Natural killer cell treated with Interleukin-12 subunit alpha and Interleukin-12 subunit beta and Interleukin-15 and Interleukin-18, amount 100 ng/mL, for 72 hours (primary cell): ENCODE measurements around the gene LZTS2. TPM values are rescaled to one million over a fixed set of nuclear protein-coding genes. Genes with fewer than 3 reads are reported as not detected.

Source experiments
- ATAC-seq, 2 donors: fragments of 150-1000 bp; cut with Tn5 transposase in 1 of 2; sonication (Bioruptor Pico), chemical (Tn5 transposase) in 1 of 2; 2 replicates each; pipeline ENCODE4 v1.10.0; 2021
- DNase-seq: peaks from one replicate; pipeline ENCODE4 v3.0.0; 2022; ENCODE audit warnings: low spot score
- H3K27ac Mint-ChIP-seq, 2 donors: 1 replicate in 1 of 2; 2 replicates in 1 of 2; pipeline ENCODE4 v1.8.0; 2022; ENCODE audit warnings: mixed read lengths in 2 of 2, mild to moderate bottlenecking in 1 of 2, moderate library complexity in 1 of 2
- H3K27me3 Mint-ChIP-seq, 2 donors: 1 replicate in 1 of 2; 2 replicates in 1 of 2; pipeline ENCODE4 v1.8.0; 2022; ENCODE audit warnings: mixed read lengths in 2 of 2
- H3K36me3 Mint-ChIP-seq: one replicate; pipeline ENCODE4 v1.8.0; 2022; ENCODE audit warnings: mixed read lengths
- H3K4me1 Mint-ChIP-seq, 2 donors: 1 replicate in 1 of 2; 2 replicates in 1 of 2; pipeline ENCODE4 v1.8.0; 2022; ENCODE audit warnings: low read depth in 2 of 2, mixed read lengths in 2 of 2, mild to moderate bottlenecking in 1 of 2
- H3K4me3 Mint-ChIP-seq: one replicate; pipeline ENCODE4 v1.8.0; 2022; ENCODE audit warnings: mixed read lengths
- H3K9me3 Mint-ChIP-seq: 2 replicates; pipeline ENCODE4 v1.8.0; 2022; ENCODE audit warnings: mixed read lengths
- total RNA-seq, 2 donors: library from RNA; stranded (reverse); gene quantifications; one replicate each; pipeline ENCODE4 v1.2.3, GENCODE V29; 2022

The LZTS2 gene
- total RNA-seq, 2 donors from 2014 or later: 6.2 to 6.4 TPM

DNA sequence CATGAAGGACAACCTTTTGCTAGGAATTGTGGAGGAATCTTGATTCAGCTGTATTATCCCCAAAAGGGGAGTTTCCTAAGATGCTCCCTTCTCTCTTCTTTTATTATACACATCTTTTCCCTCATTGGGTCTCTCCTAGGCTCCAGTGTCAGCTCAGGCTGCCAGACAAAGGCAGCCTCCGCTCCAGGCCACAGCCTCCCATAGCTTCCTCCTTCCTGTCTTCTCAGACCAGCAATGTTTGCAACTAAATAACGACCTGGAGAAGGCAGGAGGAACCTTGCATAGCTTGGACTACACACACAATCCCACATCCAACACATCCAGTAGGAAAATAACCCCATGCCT lies 43.7 kb downstream of the LZTS2 start:
- Mint-ChIP-seq H3K27me3 (peaks cover 19 to 20% of the 10 kb centered on the region in 2 donors), H3K9me3 (no peaks in the 10 kb centered on the region), H3K4me1 (peaks cover 26 to 27% of the 10 kb centered on the region in 2 donors), H3K36me3 (peaks cover 6% of the 10 kb centered on the region), H3K4me3 (peak overlapping the region; percentile 96), H3K27ac (peak overlapping the region; percentile 91 to 93)
- DNase-seq (no peak), ATAC-seq (no peak)

GRCh38 chr10:101044117-101044516 lies 44.5 kb downstream of the LZTS2 start:
- DNase-seq: no peak
- peaks cover 6% of the 10 kb centered on the region for H3K36me3 Mint-ChIP-seq
- H3K4me3 Mint-ChIP-seq: peak overlapping the region; percentile 96
- peak overlapping the region in 1 of 2 donors; percentile 91 for H3K27ac Mint-ChIP-seq
- H3K27me3 Mint-ChIP-seq: peaks cover 26 to 28% of the 10 kb centered on the region in 2 donors
- H3K9me3 Mint-ChIP-seq: no peaks in the 10 kb centered on the region
- H3K4me1 Mint-ChIP-seq: peaks cover 33 to 34% of the 10 kb centered on the region in 2 donors
- ATAC-seq: no peak

GRCh38 chr10:101046332-101047238 lies 47.0 kb downstream of the LZTS2 start:
- DNase-seq: no peak
- Mint-ChIP-seq H3K9me3 (no peaks in the 10 kb centered on the region), H3K27ac (no peak overlapping the region), H3K4me3 (no peak overlapping the region), H3K4me1 (peaks cover 40 to 44% of the 10 kb centered on the region in 2 donors), H3K27me3 (peaks cover 36 to 48% of the 10 kb centered on the region in 2 donors), H3K36me3 (peaks cover 6% of the 10 kb centered on the region)
- no peak for ATAC-seq

DNA sequence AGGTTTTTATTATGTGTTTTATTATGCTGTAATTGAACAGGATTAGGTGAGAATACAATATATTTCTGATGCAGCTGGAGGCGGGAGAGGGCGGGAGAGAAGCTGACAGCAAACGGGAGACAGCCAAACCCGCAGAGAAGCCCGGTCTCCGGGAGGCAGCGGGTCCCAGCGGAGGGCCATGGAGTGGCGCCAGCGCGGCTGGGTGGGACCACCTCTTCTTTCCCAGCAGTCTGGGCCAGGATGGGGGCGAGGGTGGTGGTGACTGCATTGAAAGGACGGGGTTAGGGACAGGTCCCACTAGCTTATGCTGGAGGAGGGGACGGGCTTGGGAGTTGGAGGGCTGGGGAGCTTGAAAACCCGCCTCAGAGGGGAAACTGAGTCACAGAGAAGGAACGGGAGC lies 47.7 kb downstream of the LZTS2 start:
- Mint-ChIP-seq H3K9me3 (no peaks in the 10 kb centered on the region), H3K36me3 (peaks cover 6% of the 10 kb centered on the region), H3K27ac (no peak overlapping the region), H3K4me3 (no peak overlapping the region), H3K27me3 (peaks cover 36 to 48% of the 10 kb centered on the region in 2 donors), H3K4me1 (peaks cover 33 to 38% of the 10 kb centered on the region in 2 donors)
- ATAC-seq: no peak
- no peak for DNase-seq

DNA sequence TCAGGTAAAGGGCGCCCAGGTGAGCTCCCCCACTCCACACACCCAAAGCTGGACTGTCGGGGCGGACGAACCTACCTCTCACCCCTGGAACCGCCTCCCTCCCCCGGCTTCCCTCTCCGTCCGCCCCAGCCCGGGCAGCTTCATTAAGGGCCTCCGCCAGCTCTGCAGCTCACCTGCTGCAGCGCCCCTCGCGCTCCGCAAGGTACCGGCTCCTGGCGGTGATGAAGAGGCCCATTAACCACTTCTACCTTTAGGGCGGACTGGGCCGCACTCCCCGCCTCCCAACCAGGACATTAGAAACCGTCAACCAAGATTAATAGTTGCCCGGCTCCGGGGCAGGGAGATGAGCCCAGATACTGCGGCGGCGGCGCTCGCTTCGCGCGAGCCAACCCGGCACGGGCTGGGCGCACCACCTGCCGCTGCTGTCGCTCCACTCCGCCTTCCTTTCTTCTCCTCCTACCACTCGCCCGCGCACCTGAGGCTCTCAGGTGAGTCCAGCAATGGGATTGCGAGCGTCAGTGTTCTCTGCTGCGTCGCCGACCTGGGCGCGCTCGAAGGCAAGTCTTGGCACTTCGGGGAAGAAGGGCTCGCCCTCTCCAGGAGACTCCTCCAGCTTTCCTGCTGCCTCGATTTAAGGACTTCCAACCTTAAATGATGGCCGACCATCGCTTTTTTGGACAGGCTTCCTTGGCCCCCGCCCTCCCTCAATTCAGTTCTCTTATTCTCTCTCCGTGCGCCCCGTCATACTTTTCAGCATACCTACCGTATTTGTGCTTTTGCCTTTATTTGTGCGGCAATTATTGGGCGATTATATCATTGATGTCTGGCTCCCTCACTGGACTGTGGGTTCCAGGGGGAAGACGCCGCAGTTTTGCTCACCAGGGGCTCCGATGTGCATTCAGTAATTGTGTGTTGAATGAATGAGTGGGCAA lies 48.6 kb downstream of the LZTS2 start:
- H3K36me3 Mint-ChIP-seq: peaks cover 6% of the 10 kb centered on the region
- H3K27me3 Mint-ChIP-seq: peaks cover 36 to 48% of the 10 kb centered on the region in 2 donors
- H3K4me3 Mint-ChIP-seq: no peak overlapping the region
- H3K27ac Mint-ChIP-seq: no peak overlapping the region
- H3K4me1 Mint-ChIP-seq: peaks cover 24 to 28% of the 10 kb centered on the region in 2 donors
- no peak for DNase-seq
- no peaks in the 10 kb centered on the region for H3K9me3 Mint-ChIP-seq
- ATAC-seq: no peak

GRCh38 chr10:101050208-101051069 lies 50.8 kb downstream of the LZTS2 start:
- H3K27me3 Mint-ChIP-seq: peaks cover 32 to 48% of the 10 kb centered on the region in 2 donors

GRCh38 chr10:101052285-101052684 lies 52.7 kb downstream of the LZTS2 start:
- Mint-ChIP-seq H3K36me3 (no peaks in the 10 kb centered on the region), H3K4me3 (no peak overlapping the region), H3K27me3 (peaks cover 24 to 34% of the 10 kb centered on the region in 2 donors), H3K27ac (no peak overlapping the region), H3K9me3 (no peaks in the 10 kb centered on the region), H3K4me1 (peaks cover 18 to 22% of the 10 kb centered on the region in 2 donors)
- ATAC-seq (no peak), DNase-seq (no peak)

More at GRCh38 chr10:101050208-101051069, 50.8 kb downstream of the LZTS2 start:
- Mint-ChIP-seq H3K9me3 (no peaks in the 10 kb centered on the region), H3K36me3 (peaks cover 6% of the 10 kb centered on the region), H3K4me1 (peaks cover 18 to 22% of the 10 kb centered on the region in 2 donors), H3K4me3 (peak overlapping the region; percentile 43), H3K27ac (no peak overlapping the region)
- DNase-seq (peak; percentile 77), ATAC-seq (peak; percentile 83 to 84)

- ATAC-seq: no peak
- H3K27me3 Mint-ChIP-seq: peaks cover 15 to 26% of the 10 kb centered on the region in 2 donors
- DNase-seq: no peak
These were observed 53.9 kb downstream of the LZTS2 start for GRCh38 chr10:101053516-101053915.

GRCh38 chr10:101054351-101054750 lies 54.7 kb downstream of the LZTS2 start:
- Mint-ChIP-seq H3K4me1 (peaks cover 11 to 15% of the 10 kb centered on the region in 2 donors), H3K27me3 (peaks cover 10 to 18% of the 10 kb centered on the region in 2 donors), H3K27ac (no peak overlapping the region), H3K36me3 (no peaks in the 10 kb centered on the region), H3K9me3 (no peaks in the 10 kb centered on the region), H3K4me3 (no peak overlapping the region)
- DNase-seq (no peak), ATAC-seq (no peak)

More at GRCh38 chr10:101053516-101053915, 53.9 kb downstream of the LZTS2 start:
- H3K27ac Mint-ChIP-seq: no peak overlapping the region
- H3K4me1 Mint-ChIP-seq: peaks cover 15 to 19% of the 10 kb centered on the region in 2 donors
- H3K9me3 Mint-ChIP-seq: no peaks in the 10 kb centered on the region
- no peaks in the 10 kb centered on the region for H3K36me3 Mint-ChIP-seq
- no peak overlapping the region for H3K4me3 Mint-ChIP-seq

- Mint-ChIP-seq H3K9me3 (no peaks in the 10 kb centered on the region), H3K27ac (no peak overlapping the region), H3K27me3 (peaks cover 5 to 13% of the 10 kb centered on the region in 2 donors), H3K36me3 (no peaks in the 10 kb centered on the region), H3K4me1 (peaks cover 12 to 15% of the 10 kb centered on the region in 2 donors), H3K4me3 (no peak overlapping the region)
- DNase-seq (no peak), ATAC-seq (no peak)
These were observed 55.3 kb downstream of the LZTS2 start for GRCh38 chr10:101054876-101055275.

DNA sequence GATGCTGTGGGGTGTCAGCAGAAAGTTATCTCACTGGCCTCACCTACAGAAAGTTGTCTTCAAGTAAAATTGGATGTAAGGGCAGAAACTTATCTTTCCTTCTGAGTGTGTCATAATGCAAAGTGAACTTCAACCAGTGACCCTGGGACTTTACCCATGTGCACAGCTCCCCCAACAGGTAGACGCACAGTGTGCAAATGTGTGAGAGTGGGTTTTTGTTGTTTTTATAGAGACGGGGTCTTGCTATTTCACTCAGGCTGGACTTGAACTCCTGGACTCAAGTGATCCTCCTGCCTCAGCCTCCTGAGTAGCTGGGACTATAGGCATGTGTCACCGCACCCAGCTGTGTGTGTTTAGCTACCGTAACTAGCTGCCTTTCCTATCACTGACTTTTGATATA lies 55.8 kb downstream of the LZTS2 start:
- ATAC-seq: no peak
- H3K4me3 Mint-ChIP-seq: no peak overlapping the region
- no peak overlapping the region for H3K27ac Mint-ChIP-seq
- H3K36me3 Mint-ChIP-seq: no peaks in the 10 kb centered on the region
- H3K27me3 Mint-ChIP-seq: peaks cover 5 to 9% of the 10 kb centered on the region in 2 donors
- peaks cover 14 to 16% of the 10 kb centered on the region in 2 donors for H3K4me1 Mint-ChIP-seq
- no peak for DNase-seq
- H3K9me3 Mint-ChIP-seq: no peaks in the 10 kb centered on the region

GRCh38 chr10:101056365-101057151 lies 57.0 kb downstream of the LZTS2 start:
- H3K4me3 Mint-ChIP-seq: no peak overlapping the region
- peaks cover 9 to 13% of the 10 kb centered on the region in 2 donors for H3K4me1 Mint-ChIP-seq
- DNase-seq (no peak), ATAC-seq (no peak)
- no peaks in the 10 kb centered on the region for H3K36me3 Mint-ChIP-seq
- H3K9me3 Mint-ChIP-seq: no peaks in the 10 kb centered on the region
- H3K27me3 Mint-ChIP-seq: no peaks in the 10 kb centered on the region
- no peak overlapping the region for H3K27ac Mint-ChIP-seq
